Hepatocyte (in vitro differentiated cells): ENCODE data around the gene CCDC88C.

ENCODE experiments used
- EZH2 ChIP-seq: fragments of 200-600 bp; sonication (generic); IDR thresholded peaks from 2 replicates; pipeline ENCODE4 v1.6.1; 2016; ENCODE audit warnings: antibody characterized with exemption, mild to moderate bottlenecking, borderline replicate concordance
- EZH2phosphoT487 ChIP-seq: fragments of 200-600 bp; sonication (generic); IDR thresholded peaks from one replicate; pipeline ENCODE4 v1.6.1; 2018; ENCODE audit warnings: antibody characterized with exemption, mild to moderate bottlenecking, low read depth, moderate library complexity; ENCODE audit not compliant: unreplicated experiment, severe bottlenecking
- TF ChIP-seq, protein P1 (sequence below): fragments of 200-600 bp; sonication (generic); IDR thresholded peaks from 2 replicates; pipeline ENCODE4 v1.5.1; 2016; ENCODE audit warnings: antibody characterized with exemption, mild to moderate bottlenecking; ENCODE audit not compliant: poor library complexity

- TF ChIP-seq, protein P1, sequence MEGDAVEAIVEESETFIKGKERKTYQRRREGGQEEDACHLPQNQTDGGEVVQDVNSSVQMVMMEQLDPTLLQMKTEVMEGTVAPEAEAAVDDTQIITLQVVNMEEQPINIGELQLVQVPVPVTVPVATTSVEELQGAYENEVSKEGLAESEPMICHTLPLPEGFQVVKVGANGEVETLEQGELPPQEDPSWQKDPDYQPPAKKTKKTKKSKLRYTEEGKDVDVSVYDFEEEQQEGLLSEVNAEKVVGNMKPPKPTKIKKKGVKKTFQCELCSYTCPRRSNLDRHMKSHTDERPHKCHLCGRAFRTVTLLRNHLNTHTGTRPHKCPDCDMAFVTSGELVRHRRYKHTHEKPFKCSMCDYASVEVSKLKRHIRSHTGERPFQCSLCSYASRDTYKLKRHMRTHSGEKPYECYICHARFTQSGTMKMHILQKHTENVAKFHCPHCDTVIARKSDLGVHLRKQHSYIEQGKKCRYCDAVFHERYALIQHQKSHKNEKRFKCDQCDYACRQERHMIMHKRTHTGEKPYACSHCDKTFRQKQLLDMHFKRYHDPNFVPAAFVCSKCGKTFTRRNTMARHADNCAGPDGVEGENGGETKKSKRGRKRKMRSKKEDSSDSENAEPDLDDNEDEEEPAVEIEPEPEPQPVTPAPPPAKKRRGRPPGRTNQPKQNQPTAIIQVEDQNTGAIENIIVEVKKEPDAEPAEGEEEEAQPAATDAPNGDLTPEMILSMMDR: no peak
- TF ChIP-seq EZH2 (no peak), EZH2phosphoT487 (no peak)
These were observed 185.6 kb downstream of the CCDC88C start for GRCh38 chr14:91232052-91232451.
